ENCODE data around the gene NAGK.

GRCh38 chr2:71068218-71069035 lies at the start of gene NAGK:
- no peak for TF ChIP-seq CTCF (IDR thresholded peaks at IDR 0.05; ENCODE audit: insufficient read depth, low read depth, low read length)
- TF ChIP-seq EZH2 (IDR thresholded peaks at IDR 0.05; ENCODE audit: insufficient read depth, low read length), result no peak

All from astrocyte (in vitro differentiated cells and primary cell).